GM19463 (cell line): ENCODE measurements around the gene UBE2M.

ENCODE experiments used
- ATAC-seq: cut with Tn5 transposase; IDR thresholded peaks from one replicate; pipeline ENCODE4 v1.9.1; 2021; ENCODE audit warnings: mild to moderate bottlenecking, moderate library complexity; ENCODE audit not compliant: unreplicated experiment

The UBE2M gene

DNA sequence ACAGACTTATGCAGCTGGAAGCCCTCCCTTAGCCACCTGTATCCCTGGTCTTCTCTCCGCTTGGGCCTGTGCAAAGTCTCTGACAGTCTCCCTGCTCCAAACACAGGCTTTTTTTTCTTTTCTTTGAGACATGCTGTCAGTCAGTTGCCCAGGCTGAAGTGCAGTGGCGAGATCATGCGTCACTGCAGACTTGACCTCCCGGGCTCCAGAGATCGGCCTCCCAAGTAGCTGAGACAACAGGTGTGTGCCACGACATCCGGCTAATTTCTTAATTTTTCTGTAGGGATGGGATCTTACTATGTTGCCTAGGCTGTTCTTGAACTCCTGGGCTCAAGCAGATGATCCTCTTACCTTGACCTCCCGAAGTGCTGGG lies 13.2 kb upstream of the UBE2M start:
- no peak for ATAC-seq

DNA sequence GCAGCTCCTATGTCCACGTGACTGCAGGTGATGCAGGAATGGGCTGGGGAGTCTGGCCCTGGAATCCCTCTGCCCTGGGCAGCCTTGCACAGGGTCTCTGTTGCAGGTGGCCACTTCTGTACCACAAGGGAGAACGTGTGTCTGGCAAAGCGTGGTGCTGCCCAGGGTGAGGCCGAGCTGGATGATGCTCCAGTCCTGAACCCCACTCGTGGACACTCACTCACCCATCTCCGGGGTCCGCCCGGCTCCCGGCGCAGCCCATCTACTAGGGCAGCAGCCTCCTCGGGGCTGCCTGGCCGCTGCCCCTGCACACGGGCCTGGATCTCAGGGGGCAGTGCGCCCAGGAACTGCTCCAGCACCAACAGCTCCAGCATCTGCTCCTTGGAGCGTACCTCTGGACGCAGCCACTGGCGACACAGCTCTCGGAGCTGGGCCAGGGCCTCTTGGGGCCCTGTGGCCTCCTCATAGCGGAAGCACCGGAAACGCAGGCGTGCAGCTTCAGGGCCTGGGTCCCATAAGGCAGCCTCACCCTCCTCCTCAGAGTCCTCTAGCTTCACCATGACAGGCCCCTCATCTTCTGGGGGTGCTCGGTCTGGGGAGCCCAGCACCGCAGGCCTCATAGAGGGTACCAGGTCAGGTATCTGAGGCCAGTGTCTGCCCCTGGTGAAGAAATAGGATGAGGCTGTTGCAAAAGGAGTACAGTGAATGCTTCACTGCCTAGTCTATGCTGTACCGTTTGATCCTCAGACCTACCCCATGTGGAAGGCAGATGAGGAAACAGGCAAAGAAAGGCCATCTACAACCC lies 12.6 kb upstream of the UBE2M start:
- no peak for ATAC-seq

DNA sequence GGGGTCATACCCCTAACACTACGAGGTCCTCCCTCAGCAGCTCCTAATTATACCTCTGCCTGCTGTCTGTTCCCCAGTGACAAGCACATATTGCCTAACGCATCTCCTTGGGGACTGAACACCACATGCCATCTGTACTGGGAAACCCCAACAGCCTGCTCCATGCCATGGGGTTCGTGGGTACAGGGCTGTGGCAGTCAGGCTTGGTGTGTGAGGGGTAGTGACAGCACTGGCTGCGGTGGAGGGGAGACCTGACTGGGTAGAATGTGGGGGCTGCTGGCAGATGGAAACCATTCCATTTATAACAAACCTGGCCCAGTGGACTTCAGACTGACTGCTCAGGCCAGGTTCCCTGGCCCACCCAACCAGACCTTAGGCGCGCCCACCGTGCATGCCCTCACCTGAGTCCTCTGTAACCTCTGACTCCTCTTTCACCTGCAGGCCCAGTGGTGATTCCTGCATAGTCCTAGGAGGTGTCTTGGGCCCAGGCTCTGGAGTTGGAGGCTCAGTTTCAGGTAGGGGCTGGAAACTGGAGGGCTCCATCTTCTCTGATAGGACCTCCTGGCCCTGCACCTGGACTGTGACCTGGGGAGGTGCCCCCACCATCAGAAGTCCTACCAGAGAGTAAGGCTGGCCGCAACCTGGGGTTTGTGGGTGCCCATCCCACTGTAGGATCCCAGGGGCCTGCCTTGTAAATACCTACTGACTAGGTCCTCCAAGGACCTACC lies 11.7 kb upstream of the UBE2M start:
- ATAC-seq = no peak

DNA sequence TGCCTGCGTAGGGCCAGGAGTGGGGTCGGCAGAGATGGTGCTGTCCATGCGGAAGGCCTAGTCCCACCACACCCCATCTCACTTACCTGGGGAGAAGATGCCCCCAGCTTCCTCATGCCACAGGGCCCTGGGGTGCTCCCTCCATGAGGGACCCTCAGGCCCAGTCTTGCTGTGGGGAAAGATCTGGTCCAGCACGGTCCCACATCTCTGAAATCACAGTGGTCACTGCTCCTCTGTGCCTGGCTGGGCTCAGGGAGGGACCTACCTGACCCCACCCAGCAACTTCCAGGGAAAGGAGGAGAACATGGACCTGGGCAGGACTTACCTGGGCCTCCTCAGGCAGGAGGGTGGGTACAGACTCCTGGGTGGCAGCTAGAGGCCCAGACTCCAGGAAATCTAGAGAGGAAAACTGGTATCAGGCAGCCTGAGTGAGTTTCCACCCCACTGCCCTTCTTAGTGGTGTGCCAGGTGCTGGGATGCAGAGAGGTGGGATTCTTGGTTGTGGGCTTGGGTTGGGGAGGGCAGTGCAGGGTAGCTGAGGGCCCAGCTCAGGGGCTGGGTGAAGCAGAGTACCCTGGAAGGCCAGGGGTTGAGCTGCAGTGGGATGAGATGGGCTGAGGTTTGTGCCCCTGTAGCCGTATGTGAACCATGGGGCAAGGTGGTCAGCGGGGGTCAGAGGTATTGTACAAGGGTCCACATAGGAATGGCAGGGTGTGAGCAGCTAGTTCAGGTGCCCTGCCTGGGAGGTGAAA lies 11.0 kb upstream of the UBE2M start:
- ATAC-seq = no peak

DNA sequence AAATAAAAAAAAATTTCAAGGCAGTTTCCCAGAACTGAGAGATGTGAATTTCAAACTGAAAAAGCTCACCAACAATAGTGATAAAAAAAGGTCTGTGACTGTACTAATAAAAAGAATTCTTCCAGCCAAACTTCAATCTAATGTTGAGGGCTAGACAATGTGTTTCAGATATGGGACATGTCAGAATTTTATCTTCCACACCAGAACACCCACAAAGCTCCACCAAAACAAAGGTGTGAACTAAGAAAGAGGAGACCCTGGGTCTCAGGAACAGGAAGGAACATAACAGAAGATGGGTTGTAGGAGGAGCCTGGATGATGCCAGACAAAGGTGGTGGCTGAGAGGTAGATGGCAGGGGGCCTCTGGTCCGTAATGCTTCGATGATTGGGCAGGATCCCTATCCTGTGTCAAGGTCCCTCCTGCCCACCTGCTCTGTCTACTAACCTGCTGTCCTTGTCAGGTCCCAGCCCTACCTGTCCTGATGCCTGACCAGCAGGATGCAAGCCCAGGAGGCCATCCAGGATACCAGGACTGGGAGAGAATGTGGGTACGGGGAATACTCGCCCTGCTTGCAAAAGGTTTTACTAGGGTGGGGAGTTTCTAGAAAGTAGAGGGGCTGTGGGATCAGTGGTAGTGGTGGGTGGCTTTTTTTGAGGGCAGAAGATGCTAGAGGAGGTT lies 10.2 kb upstream of the UBE2M start:
- ATAC-seq = no peak

DNA sequence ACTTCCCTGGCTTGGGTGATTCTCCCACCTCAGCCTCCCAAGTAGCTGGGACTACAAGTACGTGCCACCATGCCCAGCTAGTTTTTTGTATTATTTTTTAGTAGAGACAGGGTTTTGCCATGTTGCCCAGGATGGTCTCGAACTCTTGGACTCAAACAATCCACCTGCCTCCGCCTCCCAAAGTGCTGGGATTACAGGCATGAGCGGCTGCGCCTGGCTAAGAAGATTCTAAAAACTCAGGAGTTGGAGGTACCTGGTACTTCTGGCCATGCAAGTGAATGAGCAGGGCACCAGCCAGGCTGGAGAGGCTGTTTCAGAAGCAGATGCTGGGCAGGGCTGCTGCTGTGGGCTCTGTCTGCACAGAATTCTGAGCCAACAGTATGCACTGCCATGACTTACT lies 8.6 kb upstream of the UBE2M start:
- no peak for ATAC-seq

DNA sequence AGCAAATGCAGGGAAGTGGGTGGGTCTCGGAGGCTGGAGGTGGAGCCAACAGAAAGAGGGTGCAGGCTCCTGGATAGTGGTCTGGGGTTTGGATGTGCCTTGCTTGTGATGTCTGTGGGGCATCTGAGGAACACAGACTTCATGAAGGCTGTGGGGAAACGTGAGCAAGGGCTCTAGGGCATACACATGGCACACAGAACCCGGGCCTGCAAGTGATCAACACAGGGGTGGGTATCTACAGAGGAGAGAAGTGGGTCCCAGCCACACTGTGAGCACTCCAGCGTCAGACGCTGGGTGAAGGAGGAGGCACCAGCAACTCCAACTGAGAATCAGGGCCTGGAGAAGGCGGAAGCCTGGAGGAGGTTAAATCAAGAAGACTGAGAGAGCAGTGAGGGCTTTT lies 5.4 kb upstream of the UBE2M start:
- ATAC-seq = no peak

DNA sequence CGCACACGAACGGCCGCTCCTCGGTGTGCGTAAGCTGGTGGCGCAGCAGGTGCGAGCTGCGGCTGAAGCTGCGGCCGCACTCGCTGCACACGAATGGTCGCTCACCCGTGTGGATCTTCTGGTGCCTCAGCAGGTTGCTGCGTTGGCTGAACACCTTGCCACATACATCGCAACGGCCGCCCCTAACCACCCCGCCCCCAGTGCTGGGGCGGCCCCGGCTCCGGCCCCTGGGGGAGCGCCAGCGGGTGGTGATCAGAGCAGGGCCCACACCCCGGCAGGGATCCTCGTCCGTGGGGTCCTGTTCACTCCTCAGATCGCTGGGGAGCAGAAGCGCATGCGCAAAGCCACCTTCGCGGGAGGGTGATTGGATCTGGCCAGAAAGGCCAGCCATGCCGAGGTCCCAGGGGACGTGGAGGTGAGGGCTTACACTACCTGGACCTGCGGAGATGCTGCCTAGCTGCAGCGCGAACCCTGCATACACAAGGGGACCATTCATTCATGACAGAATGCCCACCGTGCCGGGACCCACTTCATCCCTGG lies 4.7 kb upstream of the UBE2M start:
- ATAC-seq = no peak

DNA sequence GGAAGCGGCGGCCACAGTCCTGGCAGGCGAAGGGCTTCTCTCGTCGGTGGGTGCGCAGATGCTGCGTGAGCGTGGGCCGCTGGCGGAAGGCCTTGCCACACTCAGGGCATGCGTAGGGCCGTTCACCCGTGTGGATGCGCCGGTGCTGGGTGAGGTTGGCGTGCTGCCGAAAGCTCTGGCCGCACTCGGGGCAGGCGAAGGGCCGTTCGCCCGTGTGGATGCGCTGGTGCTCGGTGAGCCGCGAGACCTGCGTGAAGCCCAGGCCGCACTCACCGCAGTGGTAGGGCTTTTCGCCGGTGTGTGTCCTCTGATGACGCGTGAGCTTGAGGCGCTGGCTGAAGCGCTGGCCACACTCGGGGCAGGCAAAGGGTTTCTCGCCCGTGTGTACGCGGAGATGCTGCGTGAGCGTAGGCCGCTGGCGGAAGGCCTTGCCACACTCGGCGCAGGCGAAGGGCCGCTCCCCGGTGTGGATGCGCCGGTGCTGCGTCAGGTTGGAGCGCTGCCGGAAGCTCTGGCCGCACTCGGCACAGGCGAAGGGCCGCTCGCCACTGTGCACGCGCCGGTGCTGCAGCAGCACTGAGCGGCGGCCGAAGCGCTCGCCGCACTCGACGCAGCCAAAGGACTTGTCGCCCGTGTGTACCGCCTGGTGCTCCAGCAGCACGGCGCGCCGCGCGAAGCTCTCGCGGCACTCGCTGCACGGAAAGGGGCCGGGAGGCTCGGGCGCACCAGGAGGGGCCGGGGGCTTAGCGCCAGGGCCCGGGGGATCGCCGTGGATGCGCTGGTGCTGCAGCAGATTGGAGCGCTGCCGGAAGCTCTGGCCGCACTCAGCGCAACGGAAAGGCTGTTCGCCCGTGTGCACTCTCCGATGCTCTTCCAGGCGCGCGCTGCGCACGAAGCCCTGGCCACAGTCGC lies 4.0 kb upstream of the UBE2M start:
- no peak for ATAC-seq

DNA sequence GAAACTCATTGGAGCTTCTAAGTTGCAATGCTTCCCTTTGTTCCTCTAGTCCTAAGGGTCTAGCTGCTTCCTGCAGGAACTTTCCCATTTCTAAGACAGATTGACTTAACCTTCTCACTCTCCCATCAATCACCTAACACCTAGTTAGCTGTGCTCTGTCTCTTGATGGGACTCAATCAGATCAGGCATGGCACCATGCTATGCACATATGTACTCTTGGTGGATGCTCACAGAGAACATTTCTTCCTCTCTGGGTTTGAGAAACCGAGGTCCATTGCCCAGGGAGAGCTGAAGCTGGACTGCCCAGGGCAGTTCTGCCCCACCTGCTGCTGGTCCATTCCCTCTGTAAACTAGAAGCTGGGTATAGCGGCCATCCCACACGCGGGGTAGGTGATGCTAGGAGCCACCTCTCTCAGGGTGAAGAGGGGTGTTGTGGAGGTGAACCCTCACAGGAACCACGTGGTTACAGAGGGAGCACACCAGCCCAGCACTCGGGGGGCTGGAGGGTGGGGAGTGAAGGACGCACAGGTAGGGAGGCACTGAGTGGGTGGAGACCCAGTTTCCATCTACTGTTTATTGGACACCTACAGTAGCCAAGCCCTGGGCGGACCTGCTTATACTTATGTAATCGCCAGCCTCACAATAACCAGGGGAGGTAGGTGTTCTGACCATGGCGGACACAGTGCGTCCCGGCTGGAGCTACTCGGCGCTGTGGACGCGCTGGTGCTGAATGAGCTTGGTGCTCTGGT lies 3.1 kb upstream of the UBE2M start:
- ATAC-seq = no peak

DNA sequence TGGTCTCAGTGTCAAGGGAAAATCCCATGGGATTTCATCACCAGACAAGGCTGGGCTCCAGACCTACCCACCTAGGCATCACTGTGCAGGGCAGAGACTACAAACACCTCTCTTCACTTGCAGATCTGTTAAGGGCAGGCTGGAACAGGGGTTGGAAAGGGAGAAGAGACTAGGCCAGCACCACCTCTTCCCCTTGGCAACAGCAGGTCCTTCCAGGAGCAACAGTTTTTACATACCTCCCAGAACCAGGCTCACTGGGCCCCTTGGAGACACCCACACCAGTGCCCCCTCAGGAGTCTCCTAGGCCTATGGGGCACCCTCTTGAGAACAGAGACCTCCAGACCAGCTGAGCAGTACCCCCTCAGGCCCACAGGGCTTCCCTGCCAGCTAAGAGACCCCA lies 2.5 kb upstream of the UBE2M start:
- no peak for ATAC-seq

DNA sequence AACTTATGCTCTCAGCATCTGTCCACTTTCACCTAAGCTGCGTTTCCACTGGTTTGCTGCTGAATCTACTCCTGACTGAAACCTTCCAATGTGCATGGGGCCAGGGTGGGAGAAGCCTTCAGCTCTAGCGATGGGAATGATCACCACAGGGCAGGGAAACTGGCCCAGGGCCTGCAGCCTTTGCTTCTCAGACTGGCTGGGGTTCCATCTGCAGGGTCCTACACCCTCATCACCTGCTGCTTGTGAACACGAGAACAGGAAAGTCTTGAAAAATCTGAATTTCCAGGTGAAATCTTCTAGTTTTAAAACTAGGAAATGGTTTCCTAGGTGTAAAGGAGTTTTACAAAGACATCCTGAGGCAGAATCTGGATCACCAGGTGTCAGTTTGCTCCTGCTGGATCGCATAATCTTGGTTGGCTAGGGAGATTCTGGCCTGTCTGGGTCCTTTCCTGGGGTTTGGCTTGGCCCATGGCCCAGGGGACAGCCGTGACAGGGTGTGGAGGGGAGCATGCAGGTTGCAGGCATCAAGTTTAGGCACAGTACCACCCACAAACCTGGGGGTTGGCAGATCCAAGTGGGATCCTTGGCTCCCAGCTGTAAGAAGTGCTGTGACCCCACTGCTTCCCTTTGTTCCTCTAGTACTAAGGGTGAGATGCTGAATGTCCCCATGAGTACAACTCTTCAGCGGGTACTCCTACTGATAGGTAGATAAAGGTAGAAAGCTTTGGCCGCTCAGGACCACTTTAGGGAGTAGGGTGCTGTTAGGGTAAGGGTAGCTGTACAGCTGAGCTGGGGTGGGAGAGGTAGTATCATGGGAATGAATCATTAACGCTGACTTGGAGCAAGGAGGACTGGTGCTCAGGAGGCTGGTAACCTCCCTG lies 1.8 kb upstream of the UBE2M start:
- no peak for ATAC-seq

DNA sequence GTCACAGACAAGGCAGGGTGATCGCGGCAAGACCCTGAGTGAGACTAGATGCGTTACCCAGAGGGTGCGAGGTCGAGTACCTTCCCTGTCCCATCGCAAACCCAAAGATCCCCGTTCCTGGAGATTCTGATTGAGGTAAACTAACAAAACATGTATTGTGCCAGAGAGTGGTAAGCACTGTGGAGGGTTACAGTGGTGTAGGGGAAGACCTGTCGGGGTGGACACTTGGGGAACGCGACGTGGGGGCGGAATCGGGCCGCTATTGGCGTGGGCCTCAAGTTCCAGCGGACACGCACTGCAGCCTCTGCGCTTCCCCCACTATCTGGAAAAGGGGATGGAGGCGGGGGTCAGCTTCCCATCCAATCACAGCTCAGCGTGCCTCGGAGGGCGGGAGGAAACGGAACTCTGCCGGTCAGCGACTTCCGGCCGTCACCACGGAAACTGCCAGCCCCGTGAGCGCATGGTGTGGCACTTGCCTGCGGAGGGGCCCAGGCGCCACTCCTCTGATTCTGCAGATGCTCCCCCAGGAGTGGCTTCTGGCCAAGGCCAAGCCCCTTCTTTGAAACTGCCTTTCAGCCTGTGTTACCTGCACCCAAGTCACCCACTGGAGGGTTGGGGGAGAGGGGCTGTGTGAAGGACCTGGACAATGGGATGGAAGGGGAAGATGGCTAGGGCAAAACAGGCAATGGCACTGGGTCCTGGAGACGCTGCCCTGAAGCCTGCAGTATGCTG lies 1.0 kb upstream of the UBE2M start:
- ATAC-seq = no peak

DNA sequence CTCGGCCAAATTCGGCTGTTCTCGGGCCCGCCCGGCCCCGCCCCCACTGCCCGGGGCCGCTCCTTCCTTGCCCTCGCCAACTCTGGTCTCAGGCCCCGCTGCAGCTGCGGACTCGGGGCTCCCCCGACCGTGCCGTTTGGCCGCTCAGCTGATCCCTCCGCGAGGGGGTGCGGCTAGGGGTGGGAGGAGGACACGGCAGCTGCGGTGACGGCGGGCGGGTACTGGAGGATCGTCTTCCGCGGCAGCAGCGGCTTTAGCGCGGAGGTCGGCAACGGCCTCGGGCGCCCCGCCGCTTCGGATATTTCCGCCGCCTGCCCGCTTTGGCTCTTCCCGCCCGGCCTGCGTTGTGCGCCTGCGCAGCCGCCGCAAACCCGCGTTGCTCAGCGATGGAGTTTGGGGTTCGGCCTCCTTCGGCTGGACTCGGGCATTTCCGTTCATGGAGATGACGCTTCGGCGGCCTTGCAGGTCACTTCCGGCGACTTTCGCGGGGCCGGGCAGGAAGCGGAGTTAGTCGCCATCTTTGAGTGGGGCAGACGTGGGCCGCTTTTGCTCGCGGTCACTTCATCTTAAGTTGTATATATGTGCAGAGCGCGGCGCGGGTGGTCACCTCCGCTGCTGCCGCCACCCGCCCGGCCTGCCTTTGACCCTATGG lies 338 bp upstream of the UBE2M start:
- peak; percentile 48 for ATAC-seq

DNA sequence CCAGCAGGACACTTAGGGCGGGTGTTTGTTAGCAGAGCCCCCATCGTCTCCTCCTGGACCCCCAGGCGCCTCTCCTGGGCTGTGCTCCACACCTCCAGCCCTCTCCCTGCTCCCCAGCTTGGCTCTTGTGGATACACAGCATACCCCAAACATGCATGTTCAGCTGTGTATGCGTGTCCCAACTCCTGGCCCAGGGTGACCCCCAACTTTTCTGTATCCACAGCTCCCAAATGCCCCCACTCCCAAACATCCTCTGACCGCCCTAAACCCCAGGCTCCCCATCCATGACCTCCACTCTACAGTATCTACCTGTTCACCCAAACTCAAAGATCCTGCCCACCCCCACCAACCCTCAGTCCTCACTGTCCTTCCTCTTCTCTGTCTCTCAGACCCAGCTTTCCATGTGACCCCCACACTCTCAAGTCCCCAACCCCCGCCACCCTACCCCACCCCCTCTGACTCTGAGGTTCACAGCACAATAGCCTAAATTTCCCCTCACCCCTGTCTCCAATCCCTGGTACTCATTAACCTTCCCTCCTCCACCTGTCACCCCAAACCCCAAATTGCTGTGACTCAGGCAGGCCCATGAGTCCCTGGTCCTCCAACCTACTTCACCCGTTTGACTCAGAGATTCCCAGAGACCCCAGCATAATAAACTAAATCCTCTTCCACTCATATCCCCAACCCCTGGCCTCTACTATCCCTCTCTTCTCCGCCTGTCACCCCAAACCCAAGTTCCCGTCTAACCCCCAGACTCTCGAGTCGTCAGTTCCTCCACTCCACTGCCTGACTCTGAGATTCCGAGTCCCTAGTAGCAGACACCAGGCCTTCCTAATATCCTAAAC lies 968 bp downstream of the UBE2M start:
- no peak for ATAC-seq

DNA sequence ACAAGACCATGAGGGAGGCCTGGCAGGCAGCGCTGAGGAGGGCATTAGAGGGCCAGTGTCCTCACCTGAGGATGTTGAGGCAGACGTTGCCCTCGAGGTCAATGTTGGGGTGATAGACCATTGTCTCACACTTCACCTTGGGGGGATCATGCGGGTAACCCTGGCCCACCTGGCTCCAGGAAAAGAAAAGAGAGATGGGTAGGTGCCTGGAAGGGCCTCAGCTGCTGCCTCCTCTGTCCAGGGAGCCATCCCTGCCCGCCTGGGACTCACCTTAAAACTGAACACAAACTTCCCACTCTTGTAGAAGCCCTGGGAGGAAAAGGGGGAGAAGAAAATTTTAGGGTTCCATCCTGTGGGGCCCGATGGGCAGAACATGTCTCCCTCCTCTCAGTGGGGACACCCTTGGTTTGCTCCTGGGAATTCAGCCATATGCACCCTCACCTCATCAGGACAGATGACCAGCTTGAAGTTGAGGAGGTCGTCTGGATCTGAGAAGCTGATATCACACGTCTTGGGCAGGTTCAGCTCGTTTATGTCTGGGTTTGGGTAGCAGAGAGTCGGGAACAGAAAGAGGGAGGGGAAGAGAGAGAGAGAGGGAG lies 1.7 kb downstream of the UBE2M start:
- no peak for ATAC-seq
